VCaP (cell line): ENCODE results near the gene KLHDC4.

Experiments used
- H3K27ac ChIP-seq: fragments of 450-650 bp; 2 replicates; pipeline ENCODE4 v1.5.1; 2017
- TF ChIP-seq, protein P1 (sequence below): fragments of 450-650 bp; conservative IDR thresholded peaks from 2 replicates; pipeline ENCODE4 v1.5.1; 2017; ENCODE audit warnings: mild to moderate bottlenecking, moderate library complexity

Gene KLHDC4

GRCh38 chr16:87678618-87679017, 87.2 kb downstream of the KLHDC4 start:
- no peak overlapping the region for H3K27ac ChIP-seq
- TF ChIP-seq, protein P1, sequence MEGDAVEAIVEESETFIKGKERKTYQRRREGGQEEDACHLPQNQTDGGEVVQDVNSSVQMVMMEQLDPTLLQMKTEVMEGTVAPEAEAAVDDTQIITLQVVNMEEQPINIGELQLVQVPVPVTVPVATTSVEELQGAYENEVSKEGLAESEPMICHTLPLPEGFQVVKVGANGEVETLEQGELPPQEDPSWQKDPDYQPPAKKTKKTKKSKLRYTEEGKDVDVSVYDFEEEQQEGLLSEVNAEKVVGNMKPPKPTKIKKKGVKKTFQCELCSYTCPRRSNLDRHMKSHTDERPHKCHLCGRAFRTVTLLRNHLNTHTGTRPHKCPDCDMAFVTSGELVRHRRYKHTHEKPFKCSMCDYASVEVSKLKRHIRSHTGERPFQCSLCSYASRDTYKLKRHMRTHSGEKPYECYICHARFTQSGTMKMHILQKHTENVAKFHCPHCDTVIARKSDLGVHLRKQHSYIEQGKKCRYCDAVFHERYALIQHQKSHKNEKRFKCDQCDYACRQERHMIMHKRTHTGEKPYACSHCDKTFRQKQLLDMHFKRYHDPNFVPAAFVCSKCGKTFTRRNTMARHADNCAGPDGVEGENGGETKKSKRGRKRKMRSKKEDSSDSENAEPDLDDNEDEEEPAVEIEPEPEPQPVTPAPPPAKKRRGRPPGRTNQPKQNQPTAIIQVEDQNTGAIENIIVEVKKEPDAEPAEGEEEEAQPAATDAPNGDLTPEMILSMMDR: no peak

DNA sequence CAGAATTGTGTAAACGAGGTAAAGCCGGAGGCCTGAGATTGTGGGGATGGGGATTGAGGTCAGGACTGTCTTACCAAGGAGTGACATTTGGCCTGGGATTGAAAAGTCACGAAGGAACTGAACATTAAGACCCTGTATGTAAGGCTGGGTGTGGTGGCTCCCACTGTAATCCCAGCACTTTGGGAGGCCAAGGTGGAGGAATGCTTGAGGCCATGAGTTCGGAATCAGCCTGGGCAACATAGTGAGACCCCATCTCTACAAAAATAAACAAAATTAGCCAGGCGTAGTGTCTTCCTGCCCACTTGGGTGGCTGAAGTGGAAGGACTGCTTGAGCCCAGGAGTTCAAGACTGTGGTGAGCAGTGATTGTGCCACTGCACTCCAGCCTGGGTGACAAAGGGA, 88.0 kb downstream of the KLHDC4 start:
- H3K27ac ChIP-seq: no peak overlapping the region
- TF ChIP-seq, protein P1: no peak

DNA sequence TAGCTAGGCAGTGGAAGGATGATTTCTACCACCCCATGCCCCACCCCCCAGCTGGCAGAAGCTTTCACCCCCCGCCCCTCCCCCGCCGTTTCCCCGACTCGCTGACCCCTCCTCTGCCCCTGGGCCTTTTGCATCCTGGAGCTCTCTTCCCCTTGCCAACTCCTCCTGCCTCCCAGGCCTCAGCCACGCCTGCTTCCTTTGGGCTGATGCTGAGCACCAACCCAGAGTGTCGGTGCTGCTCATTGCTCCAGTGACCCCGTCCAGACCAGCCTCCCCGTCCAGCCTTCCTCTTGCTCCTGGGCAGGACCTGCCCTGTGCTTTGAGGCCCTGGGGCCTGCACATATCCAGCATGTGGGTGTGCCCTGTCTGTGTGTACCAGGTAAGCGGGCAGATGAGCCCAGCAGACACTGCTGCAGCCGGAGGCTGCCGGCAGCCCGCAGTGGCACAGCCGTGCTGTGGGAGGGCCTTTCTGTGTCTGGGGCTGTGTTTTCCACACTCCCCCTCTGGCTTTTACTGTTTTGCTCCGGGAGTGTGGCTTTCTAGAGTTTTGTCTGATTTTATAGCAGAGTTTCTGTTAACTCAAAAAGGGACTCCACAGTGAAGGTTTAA, 90.6 kb downstream of the KLHDC4 start:
- no peak overlapping the region for H3K27ac ChIP-seq
- TF ChIP-seq, protein P1: no peak

- no peak overlapping the region for H3K27ac ChIP-seq
- TF ChIP-seq, protein P1: no peak
These were observed 91.4 kb downstream of the KLHDC4 start for GRCh38 chr16:87674419-87674818.

GRCh38 chr16:87671715-87672270, 94.0 kb downstream of the KLHDC4 start:
- H3K27ac ChIP-seq: no peak overlapping the region
- TF ChIP-seq, protein P1: no peak

GRCh38 chr16:87671221-87671620, 94.6 kb downstream of the KLHDC4 start:
- no peak overlapping the region for H3K27ac ChIP-seq
- TF ChIP-seq, protein P1: no peak

- no peak overlapping the region for H3K27ac ChIP-seq
- TF ChIP-seq, protein P1: no peak
These were observed 96.1 kb downstream of the KLHDC4 start for GRCh38 chr16:87669672-87670071.
